Pancreas (tissue), 10 donors: ENCODE results near the gene PLXDC2. TPM values are rescaled to one million over a fixed set of nuclear protein-coding genes. Genes with fewer than 3 reads are reported as not detected.

Experiments
- ATAC-seq, 4 donors: fragments of 200-7000 bp; cut with Tn5 transposase; one replicate each; pipeline versions ENCODE4 v1.8.0 to v1.9.1; 2020; ENCODE audit warnings: mild to moderate bottlenecking in 4 of 4, moderate library complexity in 4 of 4
- DNase-seq, 6 donors: peaks; one replicate each; pipeline ENCODE4 v3.0.0-alpha.2; 2020
- FAIRE-seq: peaks from 2 replicates; lab custom pipeline; 2012; peaks lifted over from hg19 to GRCh38; lab: Jason Lieb, UNC
- H3K27ac ChIP-seq, 4 donors: fragments of 200-600 bp; sonication (generic); 1 replicate in 3 of 4; 2 replicates in 1 of 4; pipeline versions ENCODE4 v1.5.0 to v1.8.0; 2020
- H3K27me3 ChIP-seq, 4 donors: fragments of 200-600 bp; one replicate each; pipeline ENCODE4 v1.8.0; 2021
- H3K36me3 ChIP-seq, 3 donors: fragments of 200-600 bp; sonication (generic) in 1 of 3; one replicate each; pipeline versions ENCODE4 v1.5.0 to v1.8.0; 2020 to 2021
- H3K4me1 ChIP-seq, 3 donors: fragments of 200-600 bp; one replicate each; pipeline ENCODE4 v1.8.0; 2021
- H3K4me3 ChIP-seq, 4 donors: fragments of 200-600 bp; sonication (generic) in 2 of 4; one replicate each; pipeline versions ENCODE4 v1.5.0 to v1.8.0; 2020 to 2021
- H3K9me3 ChIP-seq, 4 donors: fragments of 200-600 bp; one replicate each; pipeline ENCODE4 v1.8.0; 2021
- CTCF ChIP-seq, 4 donors: fragments of 200-600 bp; sonication (generic) in 3 of 4; IDR thresholded peaks; one replicate each; pipeline versions ENCODE4 v1.5.0 to v1.8.0; 2021; ENCODE audit warnings: antibody characterized with exemption in 4 of 4
- WGBS, 2 donors: extraction: QIAGEN DNeasy Blood & Tissue Kit; methylation state at CpG; one replicate each; pipeline ENCODE4 v1.1.7; 2013; 5-methylcytosine and 5-hydroxymethylcytosine counted together
- intact Hi-C, 3 donors: fragments of 100-400 bp; cut with DNase I; formaldehyde crosslinking; loops; one replicate each; pipeline versions ENCODE4 v1.11.1 to v1.14.2; 2022
- polyA plus RNA-seq, 2 donors: library from polyadenylated mRNA; stranded (reverse); fragments of 200-250 nt; gene quantifications; one replicate each; pipeline ENCODE4 v1.2.3, GENCODE V29; 2013
- total RNA-seq, 6 donors: library from RNA; stranded (reverse); fragmentation: NEBNext Ultra II Directional in 4 of 6; extraction: Animal tissue kit (Norgen Biotek cat#: 25700) in 4 of 6; gene quantifications; one replicate each; pipeline versions ENCODE4 v1.2.1 to v1.2.4, GENCODE V29; 2021 to 2023
- donor health status: healthy with polysubstance abuse.
- donor health status: DM: no; HTN: no; CAD: no; lungs with moderate emphysema.
- donor health status: DM: no; HTN: no; CAD: no.
- donor health status: control.
- donor health status: control.
- donor health status: Bipolar disorder and iron deficiency.
- donor health status: DM: yes; HTN: yes; CAD: no.
- donor health status: DM: no; HTN: no; CAD: no.
- donor health status: DM: no; HTN: no; CAD: no.
- donor health status: DM: yes; HTN: yes; CAD: no.

Gene PLXDC2
- total and polyA plus RNA-seq, 8 donors: 1.5 to 48.5 (median 4.3) TPM

GRCh38 chr10:20114179-20114578, 297.9 kb downstream of the PLXDC2 start:
- DNase-seq (no peak), FAIRE-seq (no peak), ATAC-seq (no peak)
- intact Hi-C loops: no loop called here
- Histone ChIP-seq H3K4me1 (no peaks in the 10 kb centered on the region), H3K36me3 (no peaks in the 10 kb centered on the region), H3K27ac (no peak overlapping the region), H3K27me3 (no peaks in the 10 kb centered on the region), H3K9me3 (no peaks in the 10 kb centered on the region), H3K4me3 (no peak overlapping the region)
- TF ChIP-seq CTCF (IDR thresholded peaks at IDR 0.05): no peak
- WGBS, 2 donors: 37 to 40% methylated on average over 5 of the region's 5 CpGs

- ATAC-seq: no peak
- TF ChIP-seq CTCF (IDR thresholded peaks at IDR 0.05): no peak
- 61 to 82% methylated on average over 5 of the region's 5 CpGs for WGBS, 2 donors
- Histone ChIP-seq H3K27me3 (no peaks in the 10 kb centered on the region), H3K27ac (no peak overlapping the region), H3K4me1 (no peaks in the 10 kb centered on the region), H3K4me3 (no peak overlapping the region), H3K36me3 (no peaks in the 10 kb centered on the region), H3K9me3 (no peaks in the 10 kb centered on the region)
- no peak for DNase-seq
- intact Hi-C loops: no loop called here
- FAIRE-seq: no peak
Measured at GRCh38 chr10:20115894-20116293, 299.7 kb downstream of the PLXDC2 start.

GRCh38 chr10:20117471-20117870, 301.2 kb downstream of the PLXDC2 start:
- intact Hi-C loops: no loop called here
- no peak overlapping the region for H3K4me3 ChIP-seq
- H3K9me3 ChIP-seq: no peaks in the 10 kb centered on the region
- H3K27me3 ChIP-seq: no peaks in the 10 kb centered on the region
- FAIRE-seq (no peak), DNase-seq (no peak), ATAC-seq (no peak)
- TF ChIP-seq CTCF (IDR thresholded peaks at IDR 0.05): no peak
- H3K4me1 ChIP-seq: no peaks in the 10 kb centered on the region
- WGBS, 2 donors: 79 to 81% methylated on average over 2 of the region's 2 CpGs
- H3K36me3 ChIP-seq: no peaks in the 10 kb centered on the region
- H3K27ac ChIP-seq: no peak overlapping the region

GRCh38 chr10:20118119-20118518, 301.9 kb downstream of the PLXDC2 start:
- no peak for DNase-seq
- no peak for TF ChIP-seq CTCF (IDR thresholded peaks at IDR 0.05)
- no peak for FAIRE-seq
- H3K9me3 ChIP-seq: no peaks in the 10 kb centered on the region
- no peak for ATAC-seq
- 35 to 56% methylated on average over 2 of the region's 2 CpGs for WGBS, 2 donors
- H3K4me1 ChIP-seq: no peaks in the 10 kb centered on the region
- no peak overlapping the region for H3K27ac ChIP-seq
- H3K27me3 ChIP-seq: no peaks in the 10 kb centered on the region
- intact Hi-C loops: no loop called here
- no peaks in the 10 kb centered on the region for H3K36me3 ChIP-seq
- no peak overlapping the region for H3K4me3 ChIP-seq

- Histone ChIP-seq H3K27ac (no peak overlapping the region), H3K36me3 (no peaks in the 10 kb centered on the region), H3K4me1 (no peaks in the 10 kb centered on the region), H3K4me3 (no peak overlapping the region), H3K27me3 (no peaks in the 10 kb centered on the region), H3K9me3 (no peaks in the 10 kb centered on the region)
- DNase-seq (no peak), FAIRE-seq (no peak), ATAC-seq (peak in 1 of 4 donors; percentile 22)
- no peak for TF ChIP-seq CTCF (IDR thresholded peaks at IDR 0.05)
- intact Hi-C loops: no loop called here
- WGBS, 2 donors: 70 to 88% methylated on average over 2 of the region's 2 CpGs
Measured at GRCh38 chr10:20128811-20129210, 312.6 kb downstream of the PLXDC2 start.
